ENCODE data around the gene CNNM2.
"Not testable (repeated sequence)": the region's sequence is repeated elsewhere in the genome, so short reads cannot be mapped to it uniquely, and the experiment has no call there.

CNNM2 gene

DNA sequence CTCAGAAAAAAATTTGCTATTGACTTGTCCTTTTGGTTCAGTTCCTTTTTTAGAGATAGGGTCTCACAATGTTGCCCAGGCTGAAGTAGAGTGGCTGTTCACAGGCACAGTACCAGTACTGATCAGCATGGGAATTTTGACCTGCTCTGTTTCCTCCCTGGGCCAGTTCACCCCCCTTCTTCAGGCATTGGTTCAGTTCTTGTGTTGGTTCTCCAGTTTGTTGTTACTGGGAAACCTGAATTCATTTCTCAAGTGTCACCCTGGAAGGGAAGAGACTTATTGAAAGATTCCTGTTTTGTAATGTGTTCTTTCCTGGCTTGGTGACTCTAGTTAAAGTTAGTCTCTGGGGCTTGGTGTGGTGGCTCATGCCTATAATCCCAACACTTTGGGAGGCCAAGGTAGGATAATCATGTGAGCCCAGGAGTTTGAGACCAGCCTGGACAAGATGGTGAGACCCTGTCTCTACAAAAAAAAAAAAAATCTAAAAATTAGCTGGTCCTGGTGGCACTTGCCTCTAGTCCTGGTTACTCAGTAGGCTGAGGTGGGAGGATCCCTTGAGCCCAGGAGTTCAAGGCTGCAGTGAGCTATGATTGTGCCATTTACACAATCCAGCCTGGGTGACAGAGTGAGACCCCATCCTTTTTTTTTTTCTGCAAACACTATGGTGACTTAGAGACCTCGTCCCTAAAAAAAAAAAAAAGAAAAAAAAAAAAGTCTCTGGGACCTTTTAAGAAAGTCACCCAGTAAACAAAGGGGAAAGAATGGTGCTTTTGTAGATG is 52.7 kb downstream of the CNNM2 start:
- no peak for DNase-seq

DNA sequence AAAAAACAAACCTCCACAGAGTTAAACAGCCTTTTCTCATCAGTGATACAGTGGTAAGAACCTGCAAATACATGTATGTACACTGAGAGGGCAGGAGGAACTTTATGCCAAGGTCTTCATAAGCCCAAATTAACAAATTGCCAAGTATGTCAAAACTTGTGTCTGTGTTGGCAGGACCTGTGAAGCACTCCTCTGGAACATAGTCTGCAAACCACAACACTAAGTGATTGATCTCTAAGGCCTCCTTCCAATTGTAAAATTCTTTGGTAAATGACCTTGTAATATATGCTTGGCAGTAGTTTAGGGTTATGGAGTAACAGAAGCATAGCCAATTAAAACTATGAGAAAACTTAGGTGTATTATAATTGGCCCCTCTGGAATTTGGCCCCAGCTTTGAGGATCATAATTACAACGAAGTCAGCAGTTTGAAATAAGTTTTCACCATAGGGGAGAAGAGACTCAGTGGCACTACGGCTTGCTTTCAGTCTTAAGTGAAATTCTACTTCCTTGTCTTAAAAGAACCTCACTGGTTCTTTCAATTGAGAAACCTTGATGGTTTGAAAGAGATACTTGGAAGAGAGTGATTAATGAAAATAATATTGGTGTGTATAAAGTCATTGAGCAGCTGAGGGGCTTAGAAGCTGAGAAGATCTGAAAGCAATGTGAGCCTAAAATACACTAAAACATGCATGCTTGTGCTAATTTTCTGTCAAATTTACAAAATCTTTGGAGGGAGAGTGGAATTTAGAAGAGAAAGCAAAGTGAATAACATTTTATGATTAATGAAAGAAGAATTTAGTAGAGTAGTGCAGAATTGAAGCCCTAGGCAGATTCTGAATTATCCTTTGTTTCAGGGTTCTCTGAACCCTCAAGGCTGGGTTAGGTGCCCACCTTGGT is 57.6 kb downstream of the CNNM2 start:
- no peak for DNase-seq

GRCh38 chr10:102976380-102976726 is 58.3 kb downstream of the CNNM2 start:
- not testable (repeated sequence) for DNase-seq

GRCh38 chr10:102982296-102982695 is 64.2 kb downstream of the CNNM2 start:
- no peak for DNase-seq

DNA sequence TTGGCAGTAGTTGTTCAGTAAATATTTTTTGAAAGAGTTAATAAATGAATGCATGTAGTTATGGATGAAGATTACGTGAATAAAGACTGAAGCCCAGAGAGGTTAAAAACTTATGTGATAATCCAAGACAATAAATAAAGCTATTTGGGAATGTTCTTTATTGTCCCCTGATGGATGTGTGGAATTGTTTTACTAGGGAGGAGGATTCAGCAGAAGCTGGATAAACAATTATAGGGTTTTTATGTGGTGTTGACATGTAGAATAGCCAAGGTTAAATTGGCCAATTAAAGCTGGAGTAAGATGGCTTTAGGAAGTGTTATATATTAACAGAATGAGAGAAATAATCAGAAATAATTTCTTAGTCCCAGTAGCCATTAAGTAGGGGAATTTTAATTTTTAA is 66.0 kb downstream of the CNNM2 start:
- no peak for DNase-seq

DNA sequence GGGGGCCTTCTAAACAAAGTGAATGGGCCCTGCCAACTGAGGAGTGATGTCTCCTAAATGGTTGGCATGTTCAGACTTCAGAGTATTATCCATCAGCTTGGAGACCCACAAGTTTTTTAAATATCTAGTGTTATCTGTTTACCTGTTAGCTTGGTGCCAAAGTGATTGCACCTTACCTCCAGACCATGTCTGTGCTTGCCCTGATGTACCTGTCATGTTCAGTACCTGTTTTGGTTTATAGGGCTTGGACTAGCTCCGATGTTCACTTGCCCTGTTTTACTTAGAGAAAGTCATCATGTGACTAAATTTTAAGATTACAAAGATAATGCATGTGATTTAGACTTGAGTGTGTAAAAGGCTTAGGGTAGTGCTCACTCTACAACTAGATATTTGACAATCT is 67.7 kb downstream of the CNNM2 start:
- DNase-seq = no peak

DNA sequence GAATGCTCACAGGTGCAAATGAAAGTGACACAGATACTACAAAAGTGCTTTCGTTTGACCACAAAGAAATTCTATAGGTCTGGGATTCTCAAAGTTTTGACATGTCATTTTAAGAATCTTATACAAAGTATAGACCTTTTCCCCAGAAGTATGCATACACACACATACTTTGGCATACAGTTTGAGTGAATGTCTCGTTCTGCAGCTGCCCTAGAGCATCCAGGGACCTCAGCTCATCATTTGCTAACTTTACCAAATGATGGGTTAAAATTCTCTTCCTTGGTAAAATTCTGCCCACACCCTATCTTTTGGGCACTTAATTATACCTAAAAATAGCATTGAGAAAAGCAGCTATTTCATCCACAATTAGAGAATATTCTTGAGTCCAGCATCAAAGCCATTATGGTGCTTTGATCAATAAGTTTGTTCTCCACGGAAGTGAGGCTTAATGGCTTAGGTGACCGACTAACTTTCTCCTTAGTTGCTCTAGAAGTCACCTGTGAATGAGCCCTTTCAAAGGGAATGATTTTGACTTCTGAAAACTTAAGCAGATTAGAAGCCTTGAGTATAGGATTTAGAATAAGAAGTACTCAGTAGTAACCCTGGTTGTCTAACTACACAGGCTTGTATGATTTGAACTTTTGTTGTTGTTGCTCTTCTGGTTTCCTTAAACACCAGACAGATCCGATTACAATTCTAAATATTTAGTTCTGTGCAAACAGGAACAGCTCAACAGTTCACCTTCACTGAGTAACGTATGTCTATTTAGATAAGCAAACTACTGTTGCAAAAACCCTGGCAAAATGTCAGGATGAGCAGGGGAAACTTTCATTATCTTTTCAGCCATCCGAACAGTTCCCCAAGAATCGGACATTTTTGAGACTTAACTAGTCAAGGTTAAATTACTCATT is 70.6 kb downstream of the CNNM2 start:
- peak; percentile 58 for DNase-seq

GRCh38 chr10:102994531-102995295 is 76.6 kb downstream of the CNNM2 start:
- no peak for DNase-seq

- DNase-seq = no peak
Observed at GRCh38 chr10:102996876-102997275, 78.8 kb downstream of the CNNM2 start.

GRCh38 chr10:102997998-102998397 is 79.9 kb downstream of the CNNM2 start:
- DNase-seq = no peak

DNA sequence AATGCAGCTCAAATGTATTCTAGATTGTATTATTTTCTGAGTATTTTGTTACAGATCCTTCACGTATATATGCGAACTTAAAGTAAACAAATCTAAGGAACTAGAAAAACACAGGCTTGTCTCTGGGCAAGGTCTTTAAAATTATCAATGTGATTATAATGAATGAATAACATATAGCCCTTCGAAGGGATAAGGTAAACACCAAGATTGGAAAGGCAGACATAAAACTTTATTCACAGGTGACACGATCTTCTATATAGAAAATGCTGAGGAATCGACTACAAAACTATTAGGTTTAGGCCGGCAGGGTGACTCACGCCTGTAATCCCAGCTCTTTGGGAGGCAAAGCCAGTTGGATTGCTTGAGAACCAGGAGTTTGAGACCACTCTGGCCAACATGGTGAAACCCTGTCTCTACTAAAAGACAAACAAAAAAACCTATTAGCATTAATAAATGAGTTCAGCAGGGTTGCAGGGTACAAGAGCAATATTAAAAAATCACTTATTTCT is 80.4 kb downstream of the CNNM2 start:
- no peak for DNase-seq

GRCh38 chr10:103000050-103000449 is 82.0 kb downstream of the CNNM2 start:
- DNase-seq = not testable (repeated sequence)

GRCh38 chr10:103007017-103007416 is 88.9 kb downstream of the CNNM2 start:
- no peak for DNase-seq

DNA sequence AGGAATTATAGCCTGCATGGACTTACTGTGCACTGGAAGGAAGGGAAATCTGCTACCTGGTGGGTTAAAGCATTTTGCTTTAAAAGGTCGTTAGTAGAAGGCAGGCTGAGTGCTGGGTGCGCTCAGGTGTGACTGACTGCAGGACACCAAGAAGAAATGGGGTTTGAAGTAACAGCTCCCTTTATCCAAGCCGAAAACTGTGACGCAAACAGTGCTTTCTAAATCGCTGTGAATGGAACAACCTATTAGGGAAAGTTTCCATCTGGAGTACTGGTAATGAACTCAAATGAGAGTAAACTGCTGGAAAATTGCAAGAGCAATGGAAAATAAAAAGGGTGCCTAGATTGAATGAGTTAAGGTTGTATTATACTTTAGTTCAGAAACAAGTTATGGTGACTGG is 95.3 kb downstream of the CNNM2 start:
- DNase-seq = no peak

DNA sequence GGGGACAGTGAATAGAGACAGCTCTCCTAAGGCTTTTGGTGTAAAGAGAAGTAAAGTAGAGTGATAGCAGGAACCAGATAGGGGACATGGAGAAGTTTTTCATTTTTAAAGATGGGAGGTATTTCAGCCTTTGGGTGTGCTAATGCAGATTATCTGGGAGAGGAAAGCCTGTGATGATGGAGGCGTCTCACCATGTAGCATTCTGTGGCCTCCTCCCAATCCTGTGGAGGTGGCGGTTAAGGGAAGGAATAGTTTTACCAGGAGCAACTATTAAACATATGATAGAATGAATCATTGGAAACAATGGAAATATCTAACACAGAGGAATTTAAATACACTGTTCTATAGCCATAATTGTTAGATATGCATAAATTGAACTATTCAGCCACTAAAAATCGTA is 101.3 kb downstream of the CNNM2 start:
- no peak for DNase-seq

- no peak for DNase-seq
Observed at GRCh38 chr10:103021150-103021899, 103.2 kb downstream of the CNNM2 start.

GRCh38 chr10:103021900-103022293 is 103.8 kb downstream of the CNNM2 start:
- no peak for DNase-seq

- no peak for DNase-seq
Observed at GRCh38 chr10:103025696-103026095, 107.6 kb downstream of the CNNM2 start.

DNA sequence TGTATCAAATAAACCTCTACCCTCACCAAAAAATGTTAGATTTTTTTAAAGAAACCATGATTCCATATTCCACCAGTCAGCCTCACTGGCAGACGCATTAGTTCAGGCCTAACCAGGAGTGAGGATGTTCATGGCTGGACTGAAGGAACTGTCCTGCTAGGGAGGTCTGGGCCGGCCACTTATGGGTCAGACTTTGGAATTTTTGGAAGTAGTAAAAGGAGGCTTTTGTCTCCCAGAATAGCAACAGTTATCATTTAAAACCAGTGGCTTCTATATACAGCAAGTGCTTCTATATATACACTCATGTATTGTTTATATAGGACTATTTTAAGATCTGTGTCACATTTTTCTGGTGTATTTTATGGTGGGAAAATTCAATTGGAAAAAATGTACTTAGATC is 120.5 kb downstream of the CNNM2 start:
- no peak for DNase-seq

GRCh38 chr10:103040418-103040817 is 122.3 kb downstream of the CNNM2 start:
- peak; percentile 80 for DNase-seq

GRCh38 chr10:103041391-103041790 is 123.3 kb downstream of the CNNM2 start:
- DNase-seq = no peak
